Activated naive CD4-positive, alpha-beta T cell treated with anti-CD3 and anti-CD28 coated beads, Interleukin-2, amount 50 U/mL, for 72 hours (primary cell): ENCODE measurements around the gene UFD1. TPM values are rescaled to one million over a fixed set of nuclear protein-coding genes. Genes with fewer than 3 reads are reported as not detected.

ENCODE experiments used
- ATAC-seq, 2 donors: fragments of 150-1000 bp; cut with Tn5 transposase; 2 replicates each; pipeline ENCODE4 v1.10.0; 2021; ENCODE audit warnings: mild to moderate bottlenecking in 2 of 2, moderate library complexity in 2 of 2
- DNase-seq, 2 donors: peaks; one replicate each; pipeline ENCODE4 v3.0.0; 2021 to 2022; ENCODE audit warnings: low spot score in 2 of 2
- H3K27ac Mint-ChIP-seq, 2 donors: one replicate each; pipeline ENCODE4 v1.8.0; 2022; ENCODE audit warnings: mild to moderate bottlenecking in 2 of 2, mixed read lengths in 2 of 2
- H3K36me3 Mint-ChIP-seq, 2 donors: one replicate each; pipeline ENCODE4 v1.8.0; 2022; ENCODE audit warnings: mixed read lengths in 2 of 2
- H3K9me3 Mint-ChIP-seq, 2 donors: one replicate each; pipeline ENCODE4 v1.8.0; 2022; ENCODE audit warnings: mixed read lengths in 2 of 2
- total RNA-seq, 2 donors: library from RNA; stranded (reverse); gene quantifications; one replicate each; pipeline ENCODE4 v1.2.3, GENCODE V29; 2022

The UFD1 gene
- total RNA-seq, 2 donors from 2014 or later = 81.7 to 136 TPM

DNA sequence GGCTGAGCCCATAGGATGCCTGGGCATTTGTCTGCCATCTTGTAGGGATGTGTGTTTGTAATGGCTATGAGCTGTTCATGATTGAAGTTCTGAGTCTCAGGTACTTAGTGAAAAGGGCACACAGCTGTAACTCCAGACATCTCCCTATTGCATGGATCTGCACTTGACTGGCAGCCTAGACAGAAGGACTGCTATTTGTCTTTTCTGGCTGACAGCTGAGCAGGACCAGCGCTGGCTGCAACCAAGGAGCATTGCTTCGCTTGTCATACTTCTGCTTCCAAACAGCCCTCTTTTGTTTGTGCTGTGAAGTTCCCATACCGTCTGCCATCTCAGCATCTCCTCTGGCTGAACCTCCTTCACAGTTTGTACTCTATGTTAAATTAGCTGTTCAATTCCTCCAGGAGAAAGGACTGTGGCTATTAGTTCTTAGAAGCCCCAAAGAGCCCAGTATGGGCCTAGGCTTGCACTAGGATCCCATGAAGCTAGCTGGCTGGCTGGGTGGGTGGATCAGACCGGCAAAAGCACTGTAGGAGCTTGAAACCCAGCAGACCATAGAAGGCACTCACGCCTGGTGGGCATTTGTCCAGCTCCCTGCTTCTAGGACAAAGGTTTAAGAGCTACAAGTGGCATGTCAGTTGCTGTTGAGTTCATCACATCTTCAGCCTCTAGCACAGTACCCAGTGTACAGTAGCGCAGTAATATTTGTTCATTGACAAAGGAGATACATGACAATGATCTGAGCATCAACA is 67.9 kb downstream of the UFD1 start:
- H3K36me3 Mint-ChIP-seq = no peaks in the 10 kb centered on the region
- no peaks in the 10 kb centered on the region for H3K9me3 Mint-ChIP-seq
- ATAC-seq (no peak), DNase-seq (no peak)
- H3K27ac Mint-ChIP-seq = peak overlapping the region; percentile 24 to 40

- peak overlapping the region in 1 of 2 donors; percentile 46 for H3K27ac Mint-ChIP-seq
- no peaks in the 10 kb centered on the region for H3K9me3 Mint-ChIP-seq
- ATAC-seq = no peak
- peaks cover 6 to 7% of the 10 kb centered on the region in 2 donors for H3K36me3 Mint-ChIP-seq
- no peak for DNase-seq
These were observed 71.1 kb downstream of the UFD1 start for GRCh38 chr22:19407649-19408606.

DNA sequence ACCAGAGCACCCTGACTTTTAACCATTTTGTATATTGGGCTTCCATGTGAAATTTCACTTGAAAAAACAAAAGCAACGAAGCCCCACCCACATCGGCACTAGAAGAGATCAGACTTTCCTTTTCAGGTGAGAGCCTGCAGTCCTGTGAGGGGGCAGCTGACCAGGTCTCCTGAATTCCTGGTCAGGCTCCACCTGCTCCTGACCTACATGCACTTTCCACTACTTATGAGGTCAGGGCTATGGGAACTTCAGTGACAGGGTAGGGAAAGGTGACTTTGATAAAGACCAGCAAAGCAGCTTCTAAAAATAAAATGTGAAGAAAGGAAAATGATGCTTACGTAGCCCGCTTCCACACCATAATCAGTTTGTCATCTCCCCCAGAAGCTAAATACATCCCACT is 72.1 kb downstream of the UFD1 start:
- H3K27ac Mint-ChIP-seq = peak overlapping the region in 1 of 2 donors; percentile 20
- ATAC-seq (no peak), DNase-seq (no peak)
- peaks cover 6 to 7% of the 10 kb centered on the region in 2 donors for H3K36me3 Mint-ChIP-seq
- H3K9me3 Mint-ChIP-seq = no peaks in the 10 kb centered on the region

GRCh38 chr22:19406281-19406811 is 72.6 kb downstream of the UFD1 start:
- Mint-ChIP-seq H3K36me3 (peaks cover 6 to 7% of the 10 kb centered on the region in 2 donors), H3K9me3 (no peaks in the 10 kb centered on the region), H3K27ac (peak overlapping the region in 1 of 2 donors; percentile 33)
- no peak for ATAC-seq
- DNase-seq = no peak

DNA sequence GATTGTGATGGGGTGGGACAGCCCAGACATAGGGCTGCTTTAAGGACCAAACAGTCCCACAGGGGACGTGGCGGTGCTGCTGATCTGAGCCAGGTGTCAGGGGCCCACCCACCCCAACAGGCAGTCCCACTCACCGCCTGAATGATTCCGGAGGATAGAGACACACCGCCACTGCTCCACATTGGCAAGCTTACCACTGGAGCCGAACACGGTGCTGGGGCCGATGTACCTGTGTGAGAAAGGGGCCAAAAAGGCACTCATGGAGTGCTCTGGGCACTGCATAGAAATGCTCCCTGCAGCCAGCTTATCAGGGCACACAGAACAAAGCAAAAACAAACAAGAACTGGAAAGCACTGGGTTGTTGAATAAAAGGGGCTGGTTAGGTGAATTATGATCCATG is 73.3 kb downstream of the UFD1 start:
- no peak overlapping the region for H3K27ac Mint-ChIP-seq
- no peaks in the 10 kb centered on the region for H3K9me3 Mint-ChIP-seq
- DNase-seq (no peak), ATAC-seq (no peak)
- H3K36me3 Mint-ChIP-seq = peaks cover 6 to 7% of the 10 kb centered on the region in 2 donors

GRCh38 chr22:19405133-19405532 is 73.9 kb downstream of the UFD1 start:
- H3K9me3 Mint-ChIP-seq = no peaks in the 10 kb centered on the region
- peak overlapping the region in 1 of 2 donors; percentile 28 for H3K27ac Mint-ChIP-seq
- ATAC-seq (no peak), DNase-seq (no peak)
- peaks cover 6 to 7% of the 10 kb centered on the region in 2 donors for H3K36me3 Mint-ChIP-seq

- peaks cover 6 to 7% of the 10 kb centered on the region in 2 donors for H3K36me3 Mint-ChIP-seq
- no peaks in the 10 kb centered on the region for H3K9me3 Mint-ChIP-seq
- peak overlapping the region; percentile 28 to 39 for H3K27ac Mint-ChIP-seq
These were observed 74.3 kb downstream of the UFD1 start for GRCh38 chr22:19404676-19405075.

DNA sequence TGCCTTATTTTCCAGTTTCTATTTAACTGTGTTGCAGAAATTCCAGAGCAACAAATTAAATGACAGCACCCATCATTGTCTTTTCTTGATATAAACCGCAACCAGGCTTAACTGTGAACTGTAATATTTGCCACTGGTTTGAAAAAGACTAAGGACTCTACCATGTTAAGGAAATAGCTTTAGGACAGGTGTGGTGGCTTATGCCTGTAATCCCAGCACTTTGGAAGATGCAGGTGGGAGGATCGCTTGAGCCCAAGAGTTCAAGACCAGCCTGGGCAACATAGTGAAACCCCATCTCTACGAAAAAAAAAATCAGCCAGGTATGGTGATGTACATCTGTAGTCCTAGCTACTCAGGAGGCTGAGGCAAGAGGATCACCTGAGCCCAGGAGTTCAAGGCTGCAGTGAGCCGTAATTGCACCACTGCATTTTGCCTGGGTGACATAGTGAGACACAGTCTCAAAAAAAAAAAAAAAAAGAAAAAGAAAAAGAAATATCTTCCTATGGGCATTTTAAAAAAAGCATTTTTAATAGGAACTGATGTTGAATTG is 76.3 kb downstream of the UFD1 start:
- peaks cover 6 to 7% of the 10 kb centered on the region in 2 donors for H3K36me3 Mint-ChIP-seq
- H3K9me3 Mint-ChIP-seq = no peaks in the 10 kb centered on the region
- no peak for DNase-seq
- ATAC-seq = no peak
- no peak overlapping the region for H3K27ac Mint-ChIP-seq

More at GRCh38 chr22:19404676-19405075, 74.3 kb downstream of the UFD1 start:
- DNase-seq (no peak), ATAC-seq (no peak)

- H3K9me3 Mint-ChIP-seq = no peaks in the 10 kb centered on the region
- no peak for DNase-seq
- peaks cover 6 to 7% of the 10 kb centered on the region in 2 donors for H3K36me3 Mint-ChIP-seq
- peak overlapping the region in 1 of 2 donors; percentile 13 for H3K27ac Mint-ChIP-seq
- ATAC-seq = no peak
These were observed 77.5 kb downstream of the UFD1 start for GRCh38 chr22:19401483-19401882.

GRCh38 chr22:19400881-19401280 is 78.1 kb downstream of the UFD1 start:
- no peak for DNase-seq
- no peak for ATAC-seq
- Mint-ChIP-seq H3K36me3 (peaks cover 6 to 7% of the 10 kb centered on the region in 2 donors), H3K9me3 (no peaks in the 10 kb centered on the region), H3K27ac (peak overlapping the region in 1 of 2 donors; percentile 0)

Other genes starting within 250 kb of the UFD1 start
- 1 to 10 TPM; 1.3 to 3.3 TPM for gene CLTCL1, start 187.5 kb downstream of the UFD1 start, total RNA-seq
- gene HIRA, start 47.5 kb downstream of the UFD1 start, total RNA-seq = 10 to 100 TPM; 18.1 to 37.0 TPM
- gene MRPL40, start 46.6 kb downstream of the UFD1 start, total RNA-seq = 10 to 100 TPM in 1 of 2 donors, 1 to 10 TPM in 1; 8.2 to 32.2 TPM
- 10 to 100 TPM; 25.7 to 26.3 TPM for gene C22orf39, start 31.5 kb downstream of the UFD1 start, total RNA-seq
- 10 to 100 TPM; 92.1 to 99.7 TPM for gene CDC45, start 727 bp upstream of the UFD1 start, total RNA-seq
- gene CLDN5, start 45.2 kb upstream of the UFD1 start, total RNA-seq = not detected
- 1 to 10 TPM in 1 of 2 donors, under 1 TPM in 1; 0.41 to 1.2 TPM for gene SEPTIN5, start 235.3 kb upstream of the UFD1 start, total RNA-seq
- not detected for gene GP1BB, start 244.3 kb upstream of the UFD1 start, total RNA-seq